Lung (tissue), 12 donors: Measurements from ENCODE around the gene TRMT5. TPM values are rescaled to one million over a fixed set of nuclear protein-coding genes. Genes with fewer than 3 reads are reported as not detected.

Experiments used
- ATAC-seq: fragments of 200-7000 bp; cut with Tn5 transposase; one replicate; pipeline ENCODE4 v1.9.1; 2020; ENCODE audit warnings: moderate number of reproducible peaks; ENCODE audit not compliant: insufficient read depth, low FRiP score
- DNase-seq, 3 donors: peaks; one replicate each; pipeline ENCODE4 v3.0.0-alpha.2; 2013 to 2017
- H3K27ac ChIP-seq, 2 donors: one replicate each; pipeline ENCODE4 v1.5.1; 2013; ENCODE audit warnings: mild to moderate bottlenecking in 2 of 2, moderate library complexity in 2 of 2, control low read depth in 1 of 2, inconsistent platforms in 1 of 2, low read depth in 1 of 2, low read length in 1 of 2
- H3K27me3 ChIP-seq, 3 donors: one replicate each; pipeline ENCODE4 v1.5.1; 2013; ENCODE audit warnings: low read length in 2 of 3; ENCODE audit not compliant: control insufficient read depth in 3 of 3, insufficient read depth in 3 of 3
- H3K36me3 ChIP-seq, 4 donors: one replicate each; pipeline ENCODE4 v1.5.1; 2013; ENCODE audit warnings: low read length in 4 of 4, mild to moderate bottlenecking in 1 of 4, moderate library complexity in 1 of 4; ENCODE audit not compliant: control insufficient read depth in 4 of 4, insufficient read depth in 4 of 4
- H3K4me1 ChIP-seq, 5 donors: one replicate each; pipeline ENCODE4 v1.5.1; 2013; ENCODE audit warnings: low read length in 5 of 5, mild to moderate bottlenecking in 2 of 5, moderate library complexity in 1 of 5; ENCODE audit not compliant: control insufficient read depth in 5 of 5, insufficient read depth in 5 of 5
- H3K4me3 ChIP-seq: one replicate; pipeline ENCODE4 v1.5.1; 2013; ENCODE audit warnings: mild to moderate bottlenecking, control low read depth, moderate library complexity
- H3K9ac ChIP-seq, 2 donors: one replicate each; pipeline ENCODE4 v1.5.1; 2013; ENCODE audit warnings: low read length in 2 of 2, control low read depth in 1 of 2; ENCODE audit not compliant: insufficient read depth in 1 of 2
- H3K9me3 ChIP-seq, 4 donors: one replicate each; pipeline ENCODE4 v1.5.1; 2013; ENCODE audit warnings: low read length in 3 of 4, mild to moderate bottlenecking in 1 of 4, moderate library complexity in 1 of 4; ENCODE audit not compliant: control insufficient read depth in 4 of 4, insufficient read depth in 3 of 4
- CTCF ChIP-seq: IDR thresholded peaks from 2 replicates; pipeline ENCODE4 v1.5.1; 2012; ENCODE audit warnings: mild to moderate bottlenecking; ENCODE audit errors: control extremely low read depth, extremely low read depth
- WGBS, 2 donors: extraction: QIAGEN DNeasy Blood & Tissue Kit; methylation state at CpG; one replicate each; pipeline ENCODE4 v1.1.7; 2013; 5-methylcytosine and 5-hydroxymethylcytosine counted together
- polyA plus RNA-seq, 2 donors: library from polyadenylated mRNA; stranded (reverse); fragments of 200-250 nt; gene quantifications; one replicate each; pipeline ENCODE4 v1.2.1, GENCODE V29; 2013
- total RNA-seq, 2 donors: library from RNA; depleted of rRNA in 1 of 2; stranded (reverse); fragments of >200 nt in 1 of 2; gene quantifications; one replicate each; pipeline ENCODE4 v1.2.1, GENCODE V29; 2014 to 2021
- donor health status: control.
- donor health status: control.
- donor health status: Bipolar disorder and iron deficiency.
- donor health status: healthy.
- donor health status: DM: yes; HTN: yes; CAD: no.

The TRMT5 gene
- total and polyA plus RNA-seq, 4 donors = 3.4 to 14.7 (median 7.9) TPM

GRCh38 chr14:60933920-60934655 is 46.8 kb downstream of the TRMT5 start:
- Histone ChIP-seq H3K9me3 (peaks cover 0 to 2% (median 0%) of the 10 kb centered on the region in 4 donors), H3K36me3 (no peaks in the 10 kb centered on the region), H3K27me3 (no peaks in the 10 kb centered on the region), H3K27ac (no peak overlapping the region), H3K4me3 (no peak overlapping the region), H3K4me1 (no peaks in the 10 kb centered on the region), H3K9ac (no peak overlapping the region)
- ATAC-seq (no peak), DNase-seq (no peak)
- WGBS, 2 donors = 92 to 97% methylated on average over 8 of the region's 8 CpGs
- TF ChIP-seq CTCF = no peak

- H3K27me3 ChIP-seq = no peaks in the 10 kb centered on the region
- no peak for TF ChIP-seq CTCF
- no peak overlapping the region for H3K9ac ChIP-seq
- no peak overlapping the region for H3K27ac ChIP-seq
- no peak overlapping the region for H3K4me3 ChIP-seq
- peaks cover 0 to 1% (median under 1%) of the 10 kb centered on the region in 4 donors for H3K36me3 ChIP-seq
- DNase-seq = no peak
- peaks cover 0 to 2% (median 0%) of the 10 kb centered on the region in 4 donors for H3K9me3 ChIP-seq
- ATAC-seq = no peak
- WGBS, 2 donors = 97 to 98% methylated on average over 1 of the region's 1 CpG
- H3K4me1 ChIP-seq = no peaks in the 10 kb centered on the region
Measured at GRCh38 chr14:60931218-60931617, 49.7 kb downstream of the TRMT5 start.

DNA sequence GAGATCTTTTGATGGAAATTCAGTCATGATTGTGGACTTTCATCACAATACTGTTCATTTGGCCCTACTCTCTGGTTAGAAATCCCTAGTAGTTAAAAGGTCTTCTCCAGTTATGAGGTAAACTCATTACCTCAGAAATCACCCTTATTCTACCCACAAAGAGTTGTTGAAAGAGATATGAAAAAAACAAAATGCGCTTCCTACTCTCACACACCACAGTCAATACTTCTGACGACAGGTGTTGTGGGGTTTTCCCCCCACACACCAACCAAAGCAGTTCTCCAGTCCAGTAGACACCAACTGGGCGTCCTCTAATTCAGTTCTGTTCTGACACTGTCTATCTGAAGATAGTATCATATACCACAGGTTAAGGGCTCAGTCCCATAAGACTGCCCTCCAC is 54.9 kb downstream of the TRMT5 start:
- 94 to 95% methylated on average over 3 of the region's 3 CpGs for WGBS, 2 donors

More for the DNA sequence above, 54.9 kb downstream of the TRMT5 start:
- no peak overlapping the region for H3K4me3 ChIP-seq
- no peak overlapping the region for H3K9ac ChIP-seq
- H3K36me3 ChIP-seq = peaks cover 0 to 5% (median under 1%) of the 10 kb centered on the region in 4 donors
- no peak for TF ChIP-seq CTCF
- no peaks in the 10 kb centered on the region for H3K27me3 ChIP-seq
- no peak for ATAC-seq
- no peak for DNase-seq
- no peak overlapping the region for H3K27ac ChIP-seq
- no peaks in the 10 kb centered on the region for H3K9me3 ChIP-seq
- H3K4me1 ChIP-seq = no peaks in the 10 kb centered on the region
